H9 (cell line): ENCODE measurements around the gene HLF. TPM values are rescaled to one million over a fixed set of nuclear protein-coding genes. Genes with fewer than 3 reads are reported as not detected.

Source experiments
- DNase-seq: peaks from one replicate; pipeline ENCODE4 v3.0.0-alpha.2; 2017
- H2AFZ ChIP-seq: one replicate; pipeline ENCODE4 v1.6.1; 2013; ENCODE audit warnings: mild to moderate bottlenecking, low read length, control low read depth, moderate library complexity
- H2AK5ac ChIP-seq: 2 replicates; pipeline ENCODE4 v1.6.1; 2013; ENCODE audit warnings: low read length, control low read depth, mixed read lengths; ENCODE audit not compliant: insufficient read length
- H2BK120ac ChIP-seq: one replicate; pipeline ENCODE4 v1.6.1; 2013; ENCODE audit warnings: low read depth, mild to moderate bottlenecking, low read length, control low read depth, inconsistent platforms; ENCODE audit not compliant: poor library complexity, severe bottlenecking
- H2BK12ac ChIP-seq: 2 replicates; pipeline ENCODE4 v1.6.1; 2013; ENCODE audit warnings: low read length, control low read depth, mixed read lengths, low read depth; ENCODE audit not compliant: insufficient read length
- H2BK15ac ChIP-seq: 2 replicates; pipeline ENCODE4 v1.6.1; 2013; ENCODE audit warnings: low read depth, low read length, control low read depth
- H2BK20ac ChIP-seq: one replicate; pipeline ENCODE4 v1.6.1; 2013; ENCODE audit warnings: low read depth, mild to moderate bottlenecking, low read length, control low read depth, inconsistent platforms; ENCODE audit not compliant: poor library complexity, severe bottlenecking
- H2BK5ac ChIP-seq: 2 replicates; pipeline ENCODE4 v1.6.1; 2013; ENCODE audit warnings: low read length, control low read depth, mixed read lengths; ENCODE audit not compliant: insufficient read length
- H3K14ac ChIP-seq: 2 replicates; pipeline ENCODE4 v1.6.1; 2013; ENCODE audit warnings: low read length, control low read depth; ENCODE audit not compliant: insufficient read depth
- H3K18ac ChIP-seq: 2 replicates; pipeline ENCODE4 v1.6.1; 2013; ENCODE audit warnings: low read depth, mild to moderate bottlenecking, mixed read lengths, low read length, control low read depth; ENCODE audit not compliant: insufficient read length
- H3K23ac ChIP-seq: 2 replicates; pipeline ENCODE4 v1.6.1; 2013; ENCODE audit warnings: low read length, control low read depth, mixed read lengths, low read depth; ENCODE audit not compliant: insufficient read length
- H3K23me2 ChIP-seq: 2 replicates; pipeline ENCODE4 v1.6.1; 2013; ENCODE audit warnings: low read depth, mild to moderate bottlenecking, mixed read lengths, low read length, control low read depth; ENCODE audit not compliant: insufficient read length, poor library complexity, severe bottlenecking
- H3K27ac ChIP-seq: 2 replicates; pipeline ENCODE4 v1.5.1; 2013; ENCODE audit warnings: low read length, control low read depth, mixed read lengths, low read depth; ENCODE audit not compliant: insufficient read length
- H3K27me3 ChIP-seq: 2 replicates; pipeline ENCODE4 v1.6.1; 2013; ENCODE audit warnings: low read length, control low read depth, inconsistent platforms; ENCODE audit not compliant: insufficient read depth
- H3K4ac ChIP-seq: 2 replicates; pipeline ENCODE4 v1.6.1; 2013; ENCODE audit warnings: low read depth, mild to moderate bottlenecking, control low read depth, inconsistent platforms, low read length, moderate library complexity
- H3K4me1 ChIP-seq: 2 replicates; pipeline ENCODE4 v1.6.1; 2013; ENCODE audit warnings: low read length, control low read depth, inconsistent platforms; ENCODE audit not compliant: insufficient read depth
- H3K4me2 ChIP-seq: 2 replicates; pipeline ENCODE4 v1.6.1; 2013; ENCODE audit warnings: low read length, control low read depth, mixed read lengths; ENCODE audit not compliant: insufficient read length, insufficient read depth
- H3K56ac ChIP-seq: 2 replicates; pipeline ENCODE4 v1.6.1; 2013; ENCODE audit warnings: low read depth, mild to moderate bottlenecking, mixed read lengths, low read length, control low read depth; ENCODE audit not compliant: insufficient read length
- H3K79me1 ChIP-seq: 2 replicates; pipeline ENCODE4 v1.6.1; 2013; ENCODE audit warnings: low read depth, mild to moderate bottlenecking, moderate library complexity, low read length, control low read depth, inconsistent platforms; ENCODE audit not compliant: insufficient read depth, poor library complexity, severe bottlenecking
- H3K79me2 ChIP-seq: 2 replicates; pipeline ENCODE4 v1.6.1; 2013; ENCODE audit warnings: low read length, control low read depth, inconsistent platforms; ENCODE audit not compliant: insufficient read depth
- H3K9ac ChIP-seq: 2 replicates; pipeline ENCODE4 v1.6.1; 2013; ENCODE audit warnings: low read length, control low read depth, mixed read lengths; ENCODE audit not compliant: insufficient read length; ENCODE audit errors: extremely low read depth
- H3K9me3 ChIP-seq: one replicate; pipeline ENCODE4 v1.6.1; 2013; ENCODE audit warnings: low read depth, low read length, inconsistent platforms; ENCODE audit not compliant: control insufficient read depth
- H3T11ph ChIP-seq: one replicate; pipeline ENCODE4 v1.6.1; 2013; ENCODE audit warnings: mild to moderate bottlenecking, low read length, control low read depth, inconsistent platforms
- H4K20me1 ChIP-seq: one replicate; pipeline ENCODE4 v1.6.1; 2013; ENCODE audit not compliant: control insufficient read depth, insufficient read length, insufficient read depth
- H4K5ac ChIP-seq: 2 replicates; pipeline ENCODE4 v1.6.1; 2013; ENCODE audit warnings: low read depth, mild to moderate bottlenecking, mixed read lengths, low read length, control low read depth; ENCODE audit not compliant: insufficient read length
- H4K8ac ChIP-seq: replicated peaks from 2 replicates; pipeline ENCODE4 v1.6.1; 2013; ENCODE audit warnings: low read length, control low read depth, mixed read lengths, low read depth; ENCODE audit not compliant: insufficient read length
- H4K91ac ChIP-seq: 2 replicates; pipeline ENCODE4 v1.6.1; 2013; ENCODE audit warnings: low read depth, mild to moderate bottlenecking, moderate library complexity, mixed read lengths, low read length, control low read depth; ENCODE audit not compliant: insufficient read length
- H3K27ac Mint-ChIP-seq, 3 experiments: 2 replicates in 2 of 3; 3 replicates in 1 of 3; pipeline ENCODE4 v1.8.0; 2020 to 2021; ENCODE audit warnings: mixed read lengths in 3 of 3, mild to moderate bottlenecking in 1 of 3, moderate library complexity in 1 of 3
- H3K27me3 Mint-ChIP-seq: 2 replicates; pipeline ENCODE4 v1.8.0; 2021; ENCODE audit warnings: low read depth, mild to moderate bottlenecking, moderate library complexity, mixed read lengths
- H3K36me3 Mint-ChIP-seq, 3 experiments: 2 replicates in 2 of 3; 3 replicates in 1 of 3; pipeline ENCODE4 v1.8.0; 2020 to 2021; ENCODE audit warnings: low read depth in 3 of 3, mixed read lengths in 3 of 3; ENCODE audit not compliant: insufficient read depth in 1 of 3
- H3K4me1 Mint-ChIP-seq, 2 experiments: 2 replicates each; pipeline ENCODE4 v1.8.0; 2020; ENCODE audit warnings: mixed read lengths in 2 of 2
- H3K4me3 Mint-ChIP-seq, 2 experiments: 2 replicates in 1 of 2; 3 replicates in 1 of 2; pipeline ENCODE4 v1.8.0; 2020 to 2021; ENCODE audit warnings: mild to moderate bottlenecking in 2 of 2, mixed read lengths in 2 of 2, moderate library complexity in 1 of 2
- H3K9me3 Mint-ChIP-seq, 2 experiments: 2 replicates in 1 of 2; 3 replicates in 1 of 2; pipeline ENCODE4 v1.8.0; 2020; ENCODE audit warnings: mild to moderate bottlenecking in 2 of 2, mixed read lengths in 2 of 2, moderate library complexity in 1 of 2
- WGBS: extraction: QIAGEN DNeasy Blood & Tissue Kit; methylation state at CpG from one replicate; pipeline ENCODE4 v1.1.7; 2013; ENCODE audit warnings: missing lambda C conversion rate, low lambda C conversion rate, mixed read lengths; ENCODE audit not compliant: insufficient read length; ENCODE audit errors: extremely low coverage; 5-methylcytosine and 5-hydroxymethylcytosine counted together
- total RNA-seq: library from RNA; stranded (reverse); gene quantifications from 2 replicates; pipeline ENCODE4 v1.2.1, GENCODE V29; 2021
- TF ChIP-seq, protein P1 (sequence below): fragments of 200-600 bp; sonication (generic); conservative IDR thresholded peaks from 3 replicates; pipeline ENCODE4 v1.8.0; 2021; ENCODE audit warnings: antibody characterized with exemption, mild to moderate bottlenecking

HLF gene
- total RNA-seq, 1 experiment from 2014 or later: 0.17 TPM

DNA sequence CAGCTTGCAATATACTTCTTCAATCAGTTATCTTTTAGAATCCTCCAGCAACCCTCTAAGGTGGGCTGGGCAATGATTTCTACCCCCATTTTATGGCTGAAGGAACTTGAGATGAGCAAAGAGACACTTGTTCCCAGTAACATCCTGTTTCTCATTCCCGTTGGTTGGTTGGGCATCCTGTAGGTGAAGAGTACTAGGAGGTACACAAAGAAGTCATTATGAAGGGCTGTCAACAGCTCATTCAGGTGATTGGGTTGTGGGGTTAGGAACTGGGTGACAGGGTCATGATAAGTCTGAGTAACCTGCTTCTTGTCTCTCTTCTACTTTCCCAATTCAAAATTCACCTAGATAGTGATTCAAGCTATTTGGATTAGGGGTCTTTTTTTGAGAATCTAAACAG, 80.4 kb downstream of the HLF start:
- Histone ChIP-seq H2BK15ac (no peak overlapping the region), H3K4me1 (no peaks in the 10 kb centered on the region), H3K4me2 (no peak overlapping the region), H2BK5ac (no peak overlapping the region), H4K91ac (no peak overlapping the region), H3K9ac (no peak overlapping the region), H3K14ac (no peak overlapping the region), H2AFZ (no peak overlapping the region), H3K27me3 (no peaks in the 10 kb centered on the region), H3K56ac (no peak overlapping the region), H2BK20ac (no peak overlapping the region), H3K9me3 (no peaks in the 10 kb centered on the region), H2BK12ac (no peak overlapping the region), H2AK5ac (no peak overlapping the region), H3K23me2 (no peaks in the 10 kb centered on the region), H3K4ac (no peak overlapping the region), H2BK120ac (no peak overlapping the region), H3K27ac (no peak overlapping the region), H3K18ac (no peak overlapping the region), H3K79me2 (no peaks in the 10 kb centered on the region), H4K8ac (no peak overlapping the region), H4K5ac (no peak overlapping the region), H3K79me1 (no peaks in the 10 kb centered on the region), H4K20me1 (no peaks in the 10 kb centered on the region), H3T11ph (no peak overlapping the region), H3K23ac (no peak overlapping the region)
- DNase-seq: no peak
- peaks cover 2 to 9% of the 10 kb centered on the region in 2 experiments for H3K4me1 Mint-ChIP-seq
- H3K27me3 Mint-ChIP-seq: peaks cover 3% of the 10 kb centered on the region; the same call in 1 of the 2 replicates
- H3K27ac Mint-ChIP-seq: no peak overlapping the region
- peaks cover 7 to 8% of the 10 kb centered on the region in 2 experiments; a peak in 4 of 5 replicates for H3K9me3 Mint-ChIP-seq
- TF ChIP-seq, protein P1, sequence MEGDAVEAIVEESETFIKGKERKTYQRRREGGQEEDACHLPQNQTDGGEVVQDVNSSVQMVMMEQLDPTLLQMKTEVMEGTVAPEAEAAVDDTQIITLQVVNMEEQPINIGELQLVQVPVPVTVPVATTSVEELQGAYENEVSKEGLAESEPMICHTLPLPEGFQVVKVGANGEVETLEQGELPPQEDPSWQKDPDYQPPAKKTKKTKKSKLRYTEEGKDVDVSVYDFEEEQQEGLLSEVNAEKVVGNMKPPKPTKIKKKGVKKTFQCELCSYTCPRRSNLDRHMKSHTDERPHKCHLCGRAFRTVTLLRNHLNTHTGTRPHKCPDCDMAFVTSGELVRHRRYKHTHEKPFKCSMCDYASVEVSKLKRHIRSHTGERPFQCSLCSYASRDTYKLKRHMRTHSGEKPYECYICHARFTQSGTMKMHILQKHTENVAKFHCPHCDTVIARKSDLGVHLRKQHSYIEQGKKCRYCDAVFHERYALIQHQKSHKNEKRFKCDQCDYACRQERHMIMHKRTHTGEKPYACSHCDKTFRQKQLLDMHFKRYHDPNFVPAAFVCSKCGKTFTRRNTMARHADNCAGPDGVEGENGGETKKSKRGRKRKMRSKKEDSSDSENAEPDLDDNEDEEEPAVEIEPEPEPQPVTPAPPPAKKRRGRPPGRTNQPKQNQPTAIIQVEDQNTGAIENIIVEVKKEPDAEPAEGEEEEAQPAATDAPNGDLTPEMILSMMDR: no peak
- no peak overlapping the region for H3K4me3 Mint-ChIP-seq
- peaks cover 0 to 9% (median 4%) of the 10 kb centered on the region in 3 experiments for H3K36me3 Mint-ChIP-seq
- whole genome bisulfite sequencing: no CpG with 5 or more reads among the region's 1 CpG
